PC-3 (cell line): ENCODE measurements around the gene SLC38A2. TPM values are rescaled to one million over a fixed set of nuclear protein-coding genes. Genes with fewer than 3 reads are reported as not detected.
"Not testable (repeated sequence)": the region's sequence is repeated elsewhere in the genome, so short reads cannot be mapped to it uniquely, and the experiment has no call there.

Experiments used
- ATAC-seq: fragments of 200-7000 bp; cut with Tn5 transposase; 2 replicates; pipeline ENCODE4 v1.9.1; 2020; ENCODE audit warnings: mild to moderate bottlenecking, moderate library complexity
- BruUV-seq: library from RNA; stranded (reverse); fragments of 400-500 nt; replicated peaks from 2 replicates; lab custom pipeline; 2021; lab: Mats Ljungman, UMichigan
- CTCF ChIA-PET: fragments of 300-600 bp; sonication (Branson Sonifier 250); formaldehyde crosslinking; loops from one replicate; lab custom pipeline; 2022; ENCODE audit warnings: antibody characterized with exemption; lab: Charles Lee
- POLR2A ChIA-PET: fragments of 300-600 bp; sonication (Branson Sonifier 250); formaldehyde crosslinking; loops from one replicate; lab custom pipeline; 2022; ENCODE audit warnings: antibody characterized with exemption; ENCODE audit not compliant: unreplicated experiment; lab: Charles Lee
- DNase-seq: peaks from one replicate; pipeline ENCODE4 v3.0.0-alpha.2; 2015
- H2AFZ ChIP-seq: fragments of 300-600 bp; sonication (generic); 2 replicates; pipeline ENCODE4 v1.6.0; 2016; ENCODE audit warnings: antibody characterized with exemption, low read length
- H3F3A ChIP-seq: fragments of 300-600 bp; sonication (generic); one replicate; pipeline ENCODE4 v1.6.0; 2017; ENCODE audit warnings: antibody characterized with exemption, low read length, control low read depth, mild to moderate bottlenecking; ENCODE audit not compliant: unreplicated experiment
- H3K27ac ChIP-seq: fragments of 300-600 bp; sonication (generic); 2 replicates; pipeline ENCODE4 v1.5.1; 2016; ENCODE audit warnings: mild to moderate bottlenecking, low read length
- H3K27me3 ChIP-seq: fragments of 300-600 bp; sonication (generic); 2 replicates; pipeline ENCODE4 v1.6.1; 2016; ENCODE audit warnings: low read length, mixed read lengths
- H3K36me3 ChIP-seq: fragments of 300-600 bp; sonication (generic); 2 replicates; pipeline ENCODE4 v1.6.1; 2016; ENCODE audit warnings: low read depth, mixed run types, low read length, mixed read lengths
- H3K4me1 ChIP-seq: fragments of 300-600 bp; sonication (generic); 2 replicates; pipeline ENCODE4 v1.5.1; 2016; ENCODE audit warnings: low read length; ENCODE audit not compliant: insufficient read depth
- H3K4me2 ChIP-seq: fragments of 300-600 bp; sonication (generic); 2 replicates; pipeline ENCODE4 v1.6.0; 2016; ENCODE audit warnings: low read length
- H3K4me3 ChIP-seq: fragments of 300-600 bp; sonication (generic); 2 replicates; pipeline ENCODE4 v1.5.1; 2016; ENCODE audit warnings: mild to moderate bottlenecking, low read length, mixed read lengths
- H3K79me2 ChIP-seq: fragments of 300-600 bp; sonication (generic); 2 replicates; pipeline ENCODE4 v1.6.1; 2017; ENCODE audit warnings: low read length, mixed read lengths
- H3K9ac ChIP-seq: fragments of 300-600 bp; sonication (generic); 2 replicates; pipeline ENCODE4 v1.6.0; 2016; ENCODE audit warnings: mild to moderate bottlenecking, low read length
- H3K9me2 ChIP-seq: fragments of 300-600 bp; sonication (generic); replicated peaks from 2 replicates; pipeline ENCODE4 v1.6.1; 2016; ENCODE audit warnings: mixed run types, low read length, mixed read lengths
- H3K9me3 ChIP-seq: fragments of 300-600 bp; sonication (generic); 2 replicates; pipeline ENCODE4 v1.6.1; 2016; ENCODE audit warnings: low read length, mixed read lengths
- H4K20me1 ChIP-seq: fragments of 300-600 bp; sonication (generic); 2 replicates; pipeline ENCODE4 v1.6.1; 2016; ENCODE audit warnings: low read length, mixed read lengths
- EZH2 ChIP-seq: fragments of 300-600 bp; sonication (generic); IDR thresholded peaks from one replicate; pipeline ENCODE4 v1.6.1; 2017; ENCODE audit warnings: antibody characterized with exemption, mild to moderate bottlenecking, low read length; ENCODE audit not compliant: unreplicated experiment
- EZH2phosphoT487 ChIP-seq: fragments of 300-600 bp; sonication (generic); IDR thresholded peaks from 2 replicates; pipeline ENCODE4 v1.6.1; 2018; ENCODE audit warnings: mild to moderate bottlenecking, antibody characterized with exemption, low read length, borderline replicate concordance
- intact Hi-C: fragments of 100-400 bp; cut with micrococcal nuclease; formaldehyde crosslinking; loops from 2 replicates; pipeline ENCODE4 v1.9.0; 2023
- total RNA-seq: library from RNA; depleted of rRNA; stranded (reverse); fragments of >200 nt; gene quantifications from 2 replicates; pipeline ENCODE4 v1.2.3, GENCODE V29; 2014
- TF ChIP-seq, protein P1 (sequence below): fragments of 300-600 bp; sonication (generic); conservative IDR thresholded peaks from 2 replicates; pipeline ENCODE4 v1.5.1; 2017; ENCODE audit warnings: antibody characterized with exemption, low read depth, mild to moderate bottlenecking, low read length

Gene SLC38A2
- total RNA-seq, 1 experiment from 2014 or later = 214 TPM

DNA sequence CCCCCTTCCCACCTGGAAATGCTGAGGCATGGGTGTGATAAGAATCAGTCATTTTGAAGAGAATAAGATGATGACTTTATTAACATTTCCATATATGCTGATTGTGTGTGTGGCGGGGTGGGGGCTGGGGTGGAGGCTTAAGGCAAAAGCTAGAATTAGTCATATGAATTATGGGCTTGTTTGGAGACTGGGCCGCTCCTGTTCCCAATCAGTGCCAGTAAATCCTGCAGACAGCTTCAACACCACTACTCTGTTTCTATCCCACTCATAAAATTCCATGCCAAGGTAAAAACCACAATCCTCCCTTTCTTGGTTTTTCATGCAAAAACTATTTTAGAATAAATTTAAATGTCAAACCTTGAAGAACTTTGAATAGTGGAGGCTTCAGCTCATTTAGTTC, 29.9 kb upstream of the SLC38A2 start:
- POLR2A ChIA-PET = interaction anchor here (0.6 to 1.7 kb wide), 5 partner anchors 11 to 214 kb away, joined by 3 to 9 read pairs (median 4); no protein-coding TSS in a partner anchor
- Histone ChIP-seq H3K27ac (peak overlapping the region; percentile 66), H3K9ac (peak overlapping the region; percentile 17; the same call in 1 of the 2 replicates), H3K9me3 (no peaks in the 10 kb centered on the region), H3K4me1 (peaks cover 28% of the 10 kb centered on the region), H3K36me3 (no peaks in the 10 kb centered on the region), H2AFZ (no peak overlapping the region), H3K79me2 (no peaks in the 10 kb centered on the region), H3K4me3 (no peak overlapping the region), H4K20me1 (no peaks in the 10 kb centered on the region), H3F3A (peaks cover 4% of the 10 kb centered on the region), H3K4me2 (peak overlapping the region; percentile 43), H3K27me3 (no peaks in the 10 kb centered on the region), H3K9me2 (no peaks in the 10 kb centered on the region)
- DNase-seq (peak; percentile 80), ATAC-seq (peak; percentile 95)
- TF ChIP-seq EZH2 (no peak), EZH2phosphoT487 (no peak)
- TF ChIP-seq, protein P1, sequence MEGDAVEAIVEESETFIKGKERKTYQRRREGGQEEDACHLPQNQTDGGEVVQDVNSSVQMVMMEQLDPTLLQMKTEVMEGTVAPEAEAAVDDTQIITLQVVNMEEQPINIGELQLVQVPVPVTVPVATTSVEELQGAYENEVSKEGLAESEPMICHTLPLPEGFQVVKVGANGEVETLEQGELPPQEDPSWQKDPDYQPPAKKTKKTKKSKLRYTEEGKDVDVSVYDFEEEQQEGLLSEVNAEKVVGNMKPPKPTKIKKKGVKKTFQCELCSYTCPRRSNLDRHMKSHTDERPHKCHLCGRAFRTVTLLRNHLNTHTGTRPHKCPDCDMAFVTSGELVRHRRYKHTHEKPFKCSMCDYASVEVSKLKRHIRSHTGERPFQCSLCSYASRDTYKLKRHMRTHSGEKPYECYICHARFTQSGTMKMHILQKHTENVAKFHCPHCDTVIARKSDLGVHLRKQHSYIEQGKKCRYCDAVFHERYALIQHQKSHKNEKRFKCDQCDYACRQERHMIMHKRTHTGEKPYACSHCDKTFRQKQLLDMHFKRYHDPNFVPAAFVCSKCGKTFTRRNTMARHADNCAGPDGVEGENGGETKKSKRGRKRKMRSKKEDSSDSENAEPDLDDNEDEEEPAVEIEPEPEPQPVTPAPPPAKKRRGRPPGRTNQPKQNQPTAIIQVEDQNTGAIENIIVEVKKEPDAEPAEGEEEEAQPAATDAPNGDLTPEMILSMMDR = no peak
- CTCF ChIA-PET = interaction anchor here (0.6 to 0.7 kb wide), 2 partner anchors 29 to 1304 kb away, joined by 3 to 6 read pairs; partner anchors contain the start of gene RPAP3
- no TSS peak for BruUV-seq
- intact Hi-C loops = loop anchor here (1.0 to 2.0 kb wide), 2 partner anchors 16 to 28 kb away; no protein-coding TSS in a partner anchor

DNA sequence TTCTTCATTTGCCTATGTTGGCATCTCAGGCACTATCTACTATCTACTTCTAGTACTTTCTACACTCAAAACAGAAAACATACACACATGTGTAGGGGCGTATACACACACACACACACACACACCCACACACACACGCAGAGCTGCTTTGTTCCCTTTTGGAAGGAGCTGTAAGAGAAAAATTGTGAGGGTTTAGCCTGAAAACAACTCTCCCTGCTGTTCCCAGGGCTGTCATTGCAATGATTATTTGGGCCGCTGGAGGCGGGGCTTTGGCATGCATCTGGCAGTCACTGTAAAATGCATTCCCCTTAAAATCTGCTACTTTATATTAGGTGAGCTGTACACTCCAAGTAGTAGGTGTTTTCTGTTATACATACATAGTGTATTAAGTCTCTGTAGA, 29.1 kb upstream of the SLC38A2 start:
- DNase-seq (no peak), ATAC-seq (peak; percentile 33)
- no TSS peak for BruUV-seq
- Histone ChIP-seq H3K4me3 (no peak overlapping the region), H3K9ac (no peak overlapping the region), H3F3A (peaks cover 4% of the 10 kb centered on the region), H3K4me1 (peaks cover 28% of the 10 kb centered on the region), H3K36me3 (no peaks in the 10 kb centered on the region), H3K9me3 (no peaks in the 10 kb centered on the region), H3K79me2 (no peaks in the 10 kb centered on the region), H4K20me1 (no peaks in the 10 kb centered on the region), H3K4me2 (peak overlapping the region; percentile 41; the same call in 1 of the 2 replicates), H3K9me2 (no peaks in the 10 kb centered on the region), H3K27ac (peak overlapping the region; percentile 40), H2AFZ (no peak overlapping the region), H3K27me3 (no peaks in the 10 kb centered on the region)
- ChIA-PET POLR2A (no interaction called here), CTCF (no interaction called here)
- TF ChIP-seq EZH2phosphoT487 (no peak), EZH2 (no peak)
- TF ChIP-seq, protein P1 = no peak
- intact Hi-C loops = loop anchor here (1.0 to 2.0 kb wide), 2 partner anchors 15 to 29 kb away; no protein-coding TSS in a partner anchor

DNA sequence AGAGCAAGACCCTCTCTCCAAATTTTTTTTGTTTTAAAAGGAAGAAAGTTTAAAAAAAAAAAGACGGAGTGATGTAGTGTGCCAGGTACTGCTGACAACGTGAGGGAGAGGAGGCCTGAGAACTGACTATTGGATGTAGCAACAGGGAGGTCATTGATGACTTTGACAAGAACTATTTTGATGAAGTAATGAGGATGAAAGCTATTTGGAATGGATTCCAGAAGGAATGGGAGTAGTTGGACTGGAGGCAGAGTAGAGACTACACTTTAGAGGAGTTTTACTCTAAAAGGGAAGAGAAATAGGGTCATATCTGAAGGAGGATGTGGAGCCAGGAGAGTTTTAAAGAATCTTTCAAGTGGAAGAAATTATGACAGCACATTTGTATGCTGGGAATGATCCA, 27.8 kb upstream of the SLC38A2 start:
- CTCF ChIA-PET = no interaction called here
- BruUV-seq = no TSS peak
- intact Hi-C loops = no loop called here

DNA sequence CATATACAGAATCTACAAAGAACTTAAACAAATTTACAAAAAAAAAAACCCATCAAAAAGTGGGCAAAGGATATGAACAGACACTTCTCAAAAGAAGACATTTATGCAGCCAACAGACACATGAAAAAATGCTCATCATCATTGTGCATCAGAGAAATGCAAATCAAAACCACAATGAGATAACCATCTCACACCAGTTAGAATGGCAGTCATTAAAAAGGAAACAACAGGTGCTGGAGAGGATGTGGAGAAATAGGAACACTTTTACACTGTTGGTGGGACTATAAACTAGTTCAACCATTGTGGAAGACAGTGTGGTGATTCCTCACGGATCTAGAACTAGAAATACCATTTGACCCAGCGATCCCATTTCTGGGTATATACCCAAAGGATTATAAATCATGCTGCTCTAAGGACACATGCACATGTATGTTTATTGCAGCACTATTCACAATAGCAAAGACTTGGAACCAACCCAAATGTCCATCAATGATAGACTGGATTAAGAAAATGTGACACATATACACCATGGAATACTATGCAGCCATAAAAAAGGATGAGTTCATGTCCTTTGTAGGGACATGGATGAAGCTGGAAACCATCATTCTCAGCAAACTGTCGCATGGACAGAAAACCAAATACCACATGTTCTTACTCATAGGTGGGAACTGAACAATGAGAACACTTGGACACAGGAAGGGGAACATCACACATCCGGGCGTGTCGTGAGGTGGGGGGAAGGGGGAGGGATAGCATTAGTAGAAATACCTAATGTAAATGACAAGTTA, 27.1 kb upstream of the SLC38A2 start:
- H3F3A ChIP-seq, H3K9me2 ChIP-seq, H3K79me2 ChIP-seq, H3K9ac ChIP-seq, intact Hi-C loops, H3K36me3 ChIP-seq, H3K27ac ChIP-seq, DNase-seq, H3K27me3 ChIP-seq, H4K20me1 ChIP-seq, ATAC-seq, H3K4me3 ChIP-seq, H3K9me3 ChIP-seq, CTCF ChIA-PET, POLR2A ChIA-PET, H3K4me2 ChIP-seq, BruUV-seq, H2AFZ ChIP-seq: not testable (repeated sequence)
- H3K4me1 ChIP-seq = peaks cover 28% of the 10 kb centered on the region

More for the DNA sequence above, 27.8 kb upstream of the SLC38A2 start:
- Histone ChIP-seq H4K20me1 (no peaks in the 10 kb centered on the region), H3K27me3 (no peaks in the 10 kb centered on the region), H3K36me3 (no peaks in the 10 kb centered on the region), H3K4me1 (peaks cover 28% of the 10 kb centered on the region), H3K4me3 (no peak overlapping the region), H2AFZ (no peak overlapping the region), H3K9me2 (no peaks in the 10 kb centered on the region), H3K9ac (no peak overlapping the region), H3K4me2 (no peak overlapping the region), H3K9me3 (no peaks in the 10 kb centered on the region), H3F3A (peaks cover 4% of the 10 kb centered on the region), H3K79me2 (no peaks in the 10 kb centered on the region), H3K27ac (no peak overlapping the region)
- ATAC-seq (no peak), DNase-seq (no peak)
- POLR2A ChIA-PET = no interaction called here
- TF ChIP-seq EZH2phosphoT487 = no peak
- no peak for TF ChIP-seq EZH2
- TF ChIP-seq, protein P1 = no peak
